Measurements from ENCODE around the gene CRBN.

CRBN gene

GRCh38 chr3:3179407-3180094 lies at the start of gene CRBN:
Gene CRBN (minus strand): TSS chr3:3179691. CDS start chr3:3179687, 4 bp downstream.
- H3K4me3 ChIP-seq (ENCODE audit: low read length): peak within 1 kb of the TSS; percentile 78
- H3K4me1 ChIP-seq (ENCODE audit: insufficient read depth, low read length): peaks cover 16% of the 10 kb centered on the region
- peak within 1 kb of the TSS; percentile 83 for H2AFZ ChIP-seq (ENCODE audit: low read depth, low read length)
- peaks cover 5% of the 10 kb centered on the region for H3K36me3 ChIP-seq (ENCODE audit: insufficient read depth, low read length)
- H3K27me3 ChIP-seq (ENCODE audit: insufficient read depth, low read length): peaks cover 7% of the 10 kb centered on the region
- H3K9me3 ChIP-seq (ENCODE audit: low read length): no peaks in the 10 kb centered on the region

DNA sequence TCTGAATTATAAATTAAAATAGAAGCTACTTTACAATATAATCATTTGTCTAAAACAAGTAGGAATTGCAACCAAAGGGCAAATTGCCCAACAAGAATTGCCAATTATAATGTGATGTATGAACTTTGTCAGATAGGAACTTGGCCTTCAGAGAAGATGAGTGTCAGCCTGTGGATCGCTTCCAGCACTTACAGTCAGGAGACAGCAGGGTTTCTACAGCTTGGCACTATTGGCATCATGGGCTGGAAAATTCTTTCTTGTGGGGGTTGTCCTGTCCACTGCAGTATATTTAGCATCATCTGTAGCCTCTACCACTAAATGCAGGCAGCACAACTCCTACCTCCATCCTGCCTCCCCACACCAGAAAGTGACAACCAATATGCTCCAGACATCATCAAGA lies 48.1 kb upstream of the CRBN start:
- Histone ChIP-seq H2AFZ (ENCODE audit: low read depth, low read length) (no peak overlapping the region), H3K4me1 (ENCODE audit: insufficient read depth, low read length) (no peaks in the 10 kb centered on the region), H3K36me3 (ENCODE audit: insufficient read depth, low read length) (no peaks in the 10 kb centered on the region), H3K27me3 (ENCODE audit: insufficient read depth, low read length) (no peaks in the 10 kb centered on the region), H3K9me3 (ENCODE audit: low read length) (peaks cover 2% of the 10 kb centered on the region), H3K4me3 (ENCODE audit: low read length) (no peak overlapping the region)

DNA sequence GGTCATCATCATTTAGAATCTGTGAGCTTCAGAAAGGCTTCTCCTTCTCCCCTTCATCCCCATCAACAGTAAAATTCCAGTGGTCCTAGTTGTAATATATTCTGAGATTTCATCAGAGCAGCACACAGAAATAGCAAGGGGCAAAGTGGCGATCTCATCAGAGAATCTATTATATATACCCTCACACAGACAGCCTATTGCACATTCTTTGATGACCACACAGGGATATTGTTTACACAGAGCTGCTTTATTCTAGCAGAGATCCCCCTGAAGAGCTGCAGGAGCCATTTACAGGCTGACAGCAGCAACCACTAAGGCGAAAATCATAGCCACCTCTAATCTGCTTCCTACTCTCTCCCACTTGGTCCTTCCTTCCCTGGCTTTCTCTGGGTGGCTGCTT lies 42.0 kb upstream of the CRBN start:
- Histone ChIP-seq H2AFZ (ENCODE audit: low read depth, low read length) (no peak overlapping the region), H3K36me3 (ENCODE audit: insufficient read depth, low read length) (no peaks in the 10 kb centered on the region), H3K4me1 (ENCODE audit: insufficient read depth, low read length) (peaks cover 3% of the 10 kb centered on the region), H3K4me3 (ENCODE audit: low read length) (no peak overlapping the region), H3K9me3 (ENCODE audit: low read length) (no peaks in the 10 kb centered on the region), H3K27me3 (ENCODE audit: insufficient read depth, low read length) (no peaks in the 10 kb centered on the region)

- Histone ChIP-seq H2AFZ (ENCODE audit: low read depth, low read length) (no peak overlapping the region), H3K9me3 (ENCODE audit: low read length) (no peaks in the 10 kb centered on the region), H3K36me3 (ENCODE audit: insufficient read depth, low read length) (no peaks in the 10 kb centered on the region), H3K27me3 (ENCODE audit: insufficient read depth, low read length) (no peaks in the 10 kb centered on the region), H3K4me3 (ENCODE audit: low read length) (no peak overlapping the region), H3K4me1 (ENCODE audit: insufficient read depth, low read length) (no peaks in the 10 kb centered on the region)
Measured at GRCh38 chr3:3216401-3216800, 36.9 kb upstream of the CRBN start.

DNA sequence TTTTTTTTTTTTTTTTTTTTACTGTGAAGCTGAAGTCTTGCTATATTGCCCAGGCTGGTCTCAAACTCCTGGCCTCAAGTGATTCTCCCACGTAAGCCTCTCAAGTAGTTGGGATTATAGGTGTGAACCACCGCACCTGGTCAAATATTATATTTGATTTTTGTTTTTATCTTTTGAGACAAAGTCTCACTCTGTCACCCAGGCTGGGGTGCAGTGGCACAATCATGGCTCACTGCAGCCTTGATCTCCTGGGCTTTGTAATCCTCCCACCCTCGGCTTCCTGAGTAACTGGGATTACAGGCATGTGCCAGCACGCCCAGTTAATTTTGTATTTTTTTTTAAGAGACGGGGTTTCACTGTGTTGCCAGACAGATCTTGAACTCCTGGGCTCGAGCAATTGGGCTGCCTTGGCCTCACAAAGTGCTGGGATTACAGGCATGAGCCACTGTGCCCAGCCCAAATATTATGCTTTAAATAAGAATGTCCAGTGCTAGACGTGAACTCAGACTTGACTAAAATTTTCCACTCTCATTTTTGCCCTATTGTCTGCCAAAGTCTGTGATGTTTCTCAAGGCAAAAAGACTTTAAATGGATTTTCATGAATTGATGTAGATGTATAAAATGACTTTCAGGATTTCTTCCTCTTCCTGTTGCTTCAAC lies 33.4 kb upstream of the CRBN start:
- Histone ChIP-seq H3K4me1 (ENCODE audit: insufficient read depth, low read length) (no peaks in the 10 kb centered on the region), H2AFZ (ENCODE audit: low read depth, low read length) (no peak overlapping the region), H3K36me3 (ENCODE audit: insufficient read depth, low read length) (no peaks in the 10 kb centered on the region), H3K9me3 (ENCODE audit: low read length) (no peaks in the 10 kb centered on the region), H3K4me3 (ENCODE audit: low read length) (no peak overlapping the region), H3K27me3 (ENCODE audit: insufficient read depth, low read length) (no peaks in the 10 kb centered on the region)

GRCh38 chr3:3209714-3210113 lies 30.2 kb upstream of the CRBN start:
- H3K36me3 ChIP-seq (ENCODE audit: insufficient read depth, low read length): no peaks in the 10 kb centered on the region
- no peak overlapping the region for H3K4me3 ChIP-seq (ENCODE audit: low read length)
- no peak overlapping the region for H2AFZ ChIP-seq (ENCODE audit: low read depth, low read length)
- H3K9me3 ChIP-seq (ENCODE audit: low read length): no peaks in the 10 kb centered on the region
- H3K4me1 ChIP-seq (ENCODE audit: insufficient read depth, low read length): no peaks in the 10 kb centered on the region
- no peaks in the 10 kb centered on the region for H3K27me3 ChIP-seq (ENCODE audit: insufficient read depth, low read length)

- no peak overlapping the region for H2AFZ ChIP-seq (ENCODE audit: low read depth, low read length)
- H3K36me3 ChIP-seq (ENCODE audit: insufficient read depth, low read length): no peaks in the 10 kb centered on the region
- H3K9me3 ChIP-seq (ENCODE audit: low read length): no peaks in the 10 kb centered on the region
- no peaks in the 10 kb centered on the region for H3K27me3 ChIP-seq (ENCODE audit: insufficient read depth, low read length)
- H3K4me1 ChIP-seq (ENCODE audit: insufficient read depth, low read length): no peaks in the 10 kb centered on the region
- no peak overlapping the region for H3K4me3 ChIP-seq (ENCODE audit: low read length)
Measured at GRCh38 chr3:3209057-3209456, 29.6 kb upstream of the CRBN start.

DNA sequence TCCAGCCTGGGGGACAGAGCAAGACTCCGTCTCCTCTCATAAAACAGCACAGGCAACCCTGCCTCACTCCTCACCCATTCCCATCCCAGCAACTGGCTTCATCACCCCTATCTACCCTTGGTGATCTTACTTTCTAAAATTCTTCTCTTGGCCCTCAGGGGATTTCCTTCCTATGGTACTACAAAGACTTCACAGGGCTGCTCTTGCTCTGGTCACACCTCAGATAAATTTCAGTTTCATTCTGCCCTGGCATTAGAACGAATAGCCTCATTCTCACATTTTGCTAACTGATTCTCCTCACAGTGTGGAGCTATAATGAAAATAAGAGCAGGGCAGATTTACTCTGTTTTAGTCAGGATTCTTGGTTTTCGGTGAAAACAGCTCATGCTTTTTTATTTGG lies 22.1 kb upstream of the CRBN start:
- Histone ChIP-seq H3K4me1 (ENCODE audit: insufficient read depth, low read length) (peaks cover 2% of the 10 kb centered on the region), H2AFZ (ENCODE audit: low read depth, low read length) (peak overlapping the region; percentile 49), H3K9me3 (ENCODE audit: low read length) (no peaks in the 10 kb centered on the region), H3K4me3 (ENCODE audit: low read length) (no peak overlapping the region), H3K27me3 (ENCODE audit: insufficient read depth, low read length) (no peaks in the 10 kb centered on the region), H3K36me3 (ENCODE audit: insufficient read depth, low read length) (no peaks in the 10 kb centered on the region)

DNA sequence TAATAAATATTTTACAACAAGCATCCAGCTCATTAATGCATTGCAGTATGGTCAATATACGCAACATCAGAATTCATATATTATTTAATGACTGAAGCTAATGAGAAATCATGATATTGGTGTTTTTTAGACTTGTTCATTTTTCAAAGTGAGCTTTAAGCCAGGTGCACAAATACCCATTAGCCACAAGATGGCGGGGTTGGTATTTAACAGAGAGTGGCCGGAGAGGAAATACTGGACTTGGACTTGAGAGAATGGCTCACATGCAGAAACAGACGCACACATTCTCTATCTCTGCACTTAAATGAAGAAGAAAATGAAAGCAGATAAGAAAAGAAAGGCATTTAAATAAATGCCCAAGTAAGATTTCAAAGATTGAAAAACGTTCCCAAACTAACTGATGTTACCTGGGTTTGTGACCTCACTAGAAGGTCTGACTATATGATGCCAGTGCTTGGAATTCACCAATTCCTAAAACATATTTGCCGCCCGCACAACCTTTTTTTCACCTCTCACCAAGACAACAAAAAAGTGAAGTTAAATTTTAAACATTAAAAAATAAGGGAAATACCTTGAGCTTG lies 21.2 kb upstream of the CRBN start:
- Histone ChIP-seq H3K36me3 (ENCODE audit: insufficient read depth, low read length) (no peaks in the 10 kb centered on the region), H3K9me3 (ENCODE audit: low read length) (no peaks in the 10 kb centered on the region), H3K27me3 (ENCODE audit: insufficient read depth, low read length) (no peaks in the 10 kb centered on the region), H3K4me3 (ENCODE audit: low read length) (no peak overlapping the region), H3K4me1 (ENCODE audit: insufficient read depth, low read length) (peaks cover 2% of the 10 kb centered on the region), H2AFZ (ENCODE audit: low read depth, low read length) (no peak overlapping the region)

DNA sequence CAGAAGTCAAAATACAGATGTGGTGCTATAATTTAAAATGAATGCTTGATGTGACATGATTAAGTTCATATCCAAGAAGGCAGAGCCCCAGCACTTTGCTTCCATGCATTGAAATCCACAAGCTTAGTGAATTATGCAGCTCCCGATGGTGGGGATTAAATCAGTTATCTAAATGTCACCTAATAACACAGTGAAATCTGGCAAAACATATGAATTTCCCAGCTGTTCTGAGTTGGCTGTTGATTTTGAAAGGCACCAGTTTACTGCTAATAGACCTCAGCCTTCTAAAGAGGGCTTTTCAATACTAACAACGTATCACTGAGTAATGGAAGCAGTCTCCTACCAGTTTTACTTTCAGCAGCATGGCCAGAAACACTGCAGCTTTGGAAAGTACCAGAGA lies 19.8 kb upstream of the CRBN start:
- H3K4me3 ChIP-seq (ENCODE audit: low read length): no peak overlapping the region
- H2AFZ ChIP-seq (ENCODE audit: low read depth, low read length): no peak overlapping the region
- no peaks in the 10 kb centered on the region for H3K9me3 ChIP-seq (ENCODE audit: low read length)
- H3K36me3 ChIP-seq (ENCODE audit: insufficient read depth, low read length): no peaks in the 10 kb centered on the region
- peaks cover 2% of the 10 kb centered on the region for H3K4me1 ChIP-seq (ENCODE audit: insufficient read depth, low read length)
- H3K27me3 ChIP-seq (ENCODE audit: insufficient read depth, low read length): no peaks in the 10 kb centered on the region

- no peaks in the 10 kb centered on the region for H3K36me3 ChIP-seq (ENCODE audit: insufficient read depth, low read length)
- no peak overlapping the region for H2AFZ ChIP-seq (ENCODE audit: low read depth, low read length)
- no peaks in the 10 kb centered on the region for H3K27me3 ChIP-seq (ENCODE audit: insufficient read depth, low read length)
- H3K9me3 ChIP-seq (ENCODE audit: low read length): no peaks in the 10 kb centered on the region
- H3K4me1 ChIP-seq (ENCODE audit: insufficient read depth, low read length): peaks cover 2% of the 10 kb centered on the region
- no peak overlapping the region for H3K4me3 ChIP-seq (ENCODE audit: low read length)
Measured at GRCh38 chr3:3196148-3196861, 16.8 kb upstream of the CRBN start.

DNA sequence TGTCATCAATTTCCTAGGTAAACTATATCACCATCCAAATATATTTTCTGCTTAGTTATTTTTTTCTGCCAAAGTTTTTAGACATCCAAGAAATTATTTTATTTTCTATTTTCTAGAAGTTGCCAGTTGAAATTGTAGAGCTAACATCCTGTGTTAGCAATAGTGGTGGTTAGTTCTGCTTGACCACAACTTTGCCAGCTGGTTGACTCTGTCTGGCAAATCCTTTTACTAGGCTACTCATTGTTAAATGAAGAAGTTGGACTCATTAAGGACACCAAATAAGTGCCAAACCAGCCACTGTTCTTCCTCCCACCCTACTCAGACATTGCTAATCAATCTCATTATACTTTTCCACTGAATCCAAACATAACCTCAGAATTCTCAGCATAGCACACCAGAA lies 15.4 kb upstream of the CRBN start:
- Histone ChIP-seq H2AFZ (ENCODE audit: low read depth, low read length) (no peak overlapping the region), H3K4me1 (ENCODE audit: insufficient read depth, low read length) (no peaks in the 10 kb centered on the region), H3K4me3 (ENCODE audit: low read length) (no peak overlapping the region), H3K9me3 (ENCODE audit: low read length) (no peaks in the 10 kb centered on the region), H3K27me3 (ENCODE audit: insufficient read depth, low read length) (peaks cover 9% of the 10 kb centered on the region), H3K36me3 (ENCODE audit: insufficient read depth, low read length) (no peaks in the 10 kb centered on the region)

DNA sequence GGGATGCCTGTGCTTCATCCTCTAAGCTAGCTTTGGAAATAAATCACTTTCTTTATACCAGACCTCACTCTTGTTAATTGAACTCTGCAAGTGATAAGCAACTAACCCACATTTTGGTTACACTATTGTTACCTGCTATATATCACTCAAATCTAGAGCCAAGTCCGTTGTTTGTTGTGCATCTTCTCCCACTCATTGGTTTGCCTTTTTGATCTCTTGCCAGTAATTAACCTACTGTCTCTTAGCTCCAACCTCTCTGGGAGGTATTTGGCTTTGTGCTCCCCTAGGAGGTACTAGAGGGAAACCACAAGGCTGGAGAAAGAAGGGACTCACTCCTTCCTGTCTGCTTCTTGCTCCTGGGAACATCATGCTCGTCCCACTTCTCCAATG lies 12.8 kb upstream of the CRBN start:
- Histone ChIP-seq H2AFZ (ENCODE audit: low read depth, low read length) (no peak overlapping the region), H3K4me3 (ENCODE audit: low read length) (no peak overlapping the region), H3K36me3 (ENCODE audit: insufficient read depth, low read length) (no peaks in the 10 kb centered on the region), H3K4me1 (ENCODE audit: insufficient read depth, low read length) (no peaks in the 10 kb centered on the region), H3K9me3 (ENCODE audit: low read length) (peaks cover under 1% of the 10 kb centered on the region), H3K27me3 (ENCODE audit: insufficient read depth, low read length) (peaks cover 9% of the 10 kb centered on the region)
